Retinal pigment epithelial cell (primary cell): ENCODE measurements around the gene TMOD4.
A peak's percentile ranks its signal among the peaks of the same experiment; 100 is the strongest.
"Not testable (repeated sequence)": the region's sequence is repeated elsewhere in the genome, so short reads cannot be mapped to it uniquely, and the experiment has no call there.

Experiments
- DNase-seq: peaks from one replicate; pipeline ENCODE4 v3.0.0-alpha.2; 2010; ENCODE audit warnings: low read depth
- H3K4me3 ChIP-seq: 2 replicates; pipeline ENCODE4 v1.5.1; 2011; ENCODE audit warnings: mild to moderate bottlenecking, low read length, control low read depth, moderate library complexity
- TF ChIP-seq, protein P1 (sequence below): conservative IDR thresholded peaks from 2 replicates; pipeline ENCODE4 v1.5.1; 2011; ENCODE audit warnings: low read depth, low read length, control low read depth, inconsistent platforms

TMOD4 gene

GRCh38 chr1:151192047-151192446 is 16.3 kb upstream of the TMOD4 start:
- H3K4me3 ChIP-seq: no peak overlapping the region
- DNase-seq: no peak
- TF ChIP-seq, protein P1, sequence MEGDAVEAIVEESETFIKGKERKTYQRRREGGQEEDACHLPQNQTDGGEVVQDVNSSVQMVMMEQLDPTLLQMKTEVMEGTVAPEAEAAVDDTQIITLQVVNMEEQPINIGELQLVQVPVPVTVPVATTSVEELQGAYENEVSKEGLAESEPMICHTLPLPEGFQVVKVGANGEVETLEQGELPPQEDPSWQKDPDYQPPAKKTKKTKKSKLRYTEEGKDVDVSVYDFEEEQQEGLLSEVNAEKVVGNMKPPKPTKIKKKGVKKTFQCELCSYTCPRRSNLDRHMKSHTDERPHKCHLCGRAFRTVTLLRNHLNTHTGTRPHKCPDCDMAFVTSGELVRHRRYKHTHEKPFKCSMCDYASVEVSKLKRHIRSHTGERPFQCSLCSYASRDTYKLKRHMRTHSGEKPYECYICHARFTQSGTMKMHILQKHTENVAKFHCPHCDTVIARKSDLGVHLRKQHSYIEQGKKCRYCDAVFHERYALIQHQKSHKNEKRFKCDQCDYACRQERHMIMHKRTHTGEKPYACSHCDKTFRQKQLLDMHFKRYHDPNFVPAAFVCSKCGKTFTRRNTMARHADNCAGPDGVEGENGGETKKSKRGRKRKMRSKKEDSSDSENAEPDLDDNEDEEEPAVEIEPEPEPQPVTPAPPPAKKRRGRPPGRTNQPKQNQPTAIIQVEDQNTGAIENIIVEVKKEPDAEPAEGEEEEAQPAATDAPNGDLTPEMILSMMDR: no peak

GRCh38 chr1:151189637-151190445 is 14.1 kb upstream of the TMOD4 start, which contains the start of gene VPS72:
Gene VPS72 (minus strand): TSS chr1:151190197. CDS start chr1:151190121, 76 bp downstream.
- DNase-seq: peak; percentile 72
- TF ChIP-seq, protein P1: no peak
- peak within 1 kb of the TSS; percentile 91 for H3K4me3 ChIP-seq

- peak overlapping the region; percentile 91 for H3K4me3 ChIP-seq
- not testable (repeated sequence) for DNase-seq
These were observed 12.9 kb upstream of the TMOD4 start for GRCh38 chr1:151188667-151189066.

DNA sequence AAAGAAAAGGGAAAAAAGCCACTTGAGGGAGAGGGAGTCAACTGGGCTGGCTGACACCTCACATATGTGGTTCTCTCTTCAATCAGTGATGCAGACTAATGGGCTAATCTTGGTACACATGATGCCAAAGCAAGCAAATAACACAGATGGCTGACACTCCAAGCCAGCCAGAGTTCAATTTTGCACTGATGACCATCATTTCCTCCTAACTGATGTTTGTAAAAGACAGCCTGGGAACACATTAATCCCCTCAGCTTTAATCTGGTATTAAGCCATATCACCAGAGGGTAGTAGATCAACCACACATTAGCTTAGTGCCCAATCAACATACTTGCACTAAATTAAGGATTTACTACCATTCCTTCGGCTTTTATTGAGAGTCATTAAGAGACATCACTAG is 11.4 kb upstream of the TMOD4 start:
- H3K4me3 ChIP-seq: no peak overlapping the region
- TF ChIP-seq, protein P1: no peak
- peak; percentile 92 for DNase-seq

GRCh38 chr1:151184211-151184610 is 8.4 kb upstream of the TMOD4 start:
- no peak for DNase-seq
- TF ChIP-seq, protein P1: no peak
- no peak overlapping the region for H3K4me3 ChIP-seq

DNA sequence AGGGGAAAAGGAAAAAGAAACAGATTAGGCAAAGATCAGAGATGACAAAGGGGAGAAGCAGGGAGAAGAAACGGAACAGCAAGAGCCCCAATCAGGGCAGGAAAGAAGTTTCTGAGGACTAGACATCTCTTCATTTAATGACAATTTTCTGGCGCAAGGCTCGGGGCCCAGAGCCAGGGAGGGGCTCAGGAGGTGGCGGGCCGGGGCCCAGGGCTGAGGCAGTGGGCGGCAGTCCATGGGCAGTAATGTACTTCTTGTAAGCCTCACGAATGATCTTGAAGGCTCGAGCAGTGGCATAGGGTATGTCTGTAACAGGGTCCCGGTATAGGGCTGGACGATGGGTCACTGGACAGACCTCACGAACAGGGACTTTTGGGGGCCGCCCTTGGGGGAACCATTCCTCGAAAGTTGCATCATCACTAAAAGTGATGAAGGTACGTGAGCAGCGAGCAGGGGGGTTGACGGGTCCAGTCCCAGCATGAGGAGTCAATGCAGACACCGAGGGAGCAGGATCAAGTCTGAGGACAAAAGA is 799 bp upstream of the TMOD4 start:
- DNase-seq: no peak
- H3K4me3 ChIP-seq: no peak overlapping the region
- TF ChIP-seq, protein P1: no peak

GRCh38 chr1:151175041-151175741 is 590 bp downstream of the TMOD4 start:
- no peak overlapping the region for H3K4me3 ChIP-seq
- TF ChIP-seq, protein P1: no peak
- DNase-seq: no peak
